OCI-LY3 (cell line): ENCODE results near the gene TBC1D8.

Experiments
- H2AFZ ChIP-seq: fragments of 200-600, 300-600 bp; shearing (Covaris generic); 2 replicates; pipeline ENCODE4 v1.6.0; 2014; ENCODE audit warnings: antibody characterized with exemption, low read depth, low read length
- H3K27ac ChIP-seq: fragments of 200-600, 300-600 bp; sonication (generic); 2 replicates; pipeline ENCODE4 v1.5.1; 2014; ENCODE audit warnings: mild to moderate bottlenecking, low read length, moderate library complexity, mixed read lengths
- H3K27me3 ChIP-seq: fragments of 200-600, 300-600 bp; sonication (generic); 2 replicates; pipeline ENCODE4 v1.6.1; 2014; ENCODE audit warnings: low read depth, low read length, mixed read lengths
- H3K36me3 ChIP-seq: fragments of 200-600, 300-600 bp; sonication (generic); replicated peaks from 2 replicates; pipeline ENCODE3; 2014; ENCODE audit warnings: low read depth, low read length, mixed read lengths
- H3K4me1 ChIP-seq: fragments of 300-600, 200-600 bp; sonication (generic); 2 replicates; pipeline ENCODE4 v1.6.1; 2014; ENCODE audit warnings: low read length, mixed read lengths
- H3K4me2 ChIP-seq: fragments of 200-600, 300-600 bp; sonication (generic); 2 replicates; pipeline ENCODE4 v1.6.1; 2014; ENCODE audit warnings: low read length, mixed read lengths
- H3K4me3 ChIP-seq: fragments of 300-600, 200-600 bp; sonication (generic); 2 replicates; pipeline ENCODE4 v1.5.1; 2014; ENCODE audit warnings: antibody characterized with exemption, mild to moderate bottlenecking, low read length, moderate library complexity
- H3K79me2 ChIP-seq: fragments of 300-600, 200-600 bp; shearing (Covaris generic); 2 replicates; pipeline ENCODE4 v1.6.1; 2014; ENCODE audit warnings: mild to moderate bottlenecking, low read length, mixed read lengths
- H3K9ac ChIP-seq: fragments of 300-600, 200-600 bp; shearing (Covaris generic); 2 replicates; pipeline ENCODE4 v1.6.0; 2014; ENCODE audit warnings: mild to moderate bottlenecking, low read length, moderate library complexity
- H3K9me3 ChIP-seq: fragments of 200-600, 300-600 bp; shearing (Covaris generic); 2 replicates; pipeline ENCODE4 v1.6.1; 2014; ENCODE audit warnings: low read length, mixed read lengths; ENCODE audit not compliant: insufficient read depth
- H4K20me1 ChIP-seq: fragments of 200-600, 300-600 bp; sonication (generic); 2 replicates; pipeline ENCODE4 v1.6.1; 2016; ENCODE audit warnings: low read length, mixed read lengths; ENCODE audit not compliant: insufficient read depth
- EZH2phosphoT487 ChIP-seq: fragments of 200-600 bp; shearing (Covaris generic); IDR thresholded peaks from 2 replicates; pipeline ENCODE4 v1.6.1; 2018; ENCODE audit warnings: antibody characterized with exemption, mixed run types, low read depth
- TF ChIP-seq, protein P1 (sequence below): fragments of 200-600, 300-600 bp; sonication (generic); IDR thresholded peaks from 2 replicates; pipeline ENCODE4 v1.5.1; 2014; ENCODE audit warnings: antibody characterized with exemption, low read length, low read depth

The TBC1D8 gene

DNA sequence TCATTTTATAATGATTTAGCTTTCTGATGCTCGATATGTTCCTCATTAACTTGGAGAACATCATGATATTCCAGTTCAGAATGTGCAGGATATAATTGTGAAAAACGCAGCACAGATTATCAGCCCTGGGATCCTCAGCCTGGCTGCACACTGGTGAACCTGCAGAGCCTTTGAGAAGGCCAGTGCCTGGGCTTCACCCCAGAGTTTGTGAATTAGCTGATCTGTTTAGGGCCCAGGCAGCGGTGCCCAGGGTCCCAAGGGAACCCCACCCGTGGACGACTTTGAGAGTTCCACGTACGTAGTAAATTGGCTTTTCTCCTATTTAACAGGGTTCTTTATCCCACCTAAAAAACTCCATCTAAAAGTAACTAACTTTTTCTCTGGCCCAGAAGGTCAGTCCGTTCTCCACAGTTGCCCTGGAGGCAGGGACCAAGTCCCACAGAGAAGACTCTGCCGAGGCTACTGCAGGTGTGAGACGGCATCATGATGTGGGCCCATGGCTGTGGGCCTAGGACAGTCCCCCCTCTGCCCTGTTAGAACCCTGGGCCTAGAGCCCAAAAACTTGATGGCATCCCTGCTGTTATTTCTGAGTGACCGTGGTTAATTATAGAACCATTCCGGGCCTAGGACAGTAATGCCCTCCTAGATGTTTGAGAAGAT is 188.7 kb downstream of the TBC1D8 start:
- Histone ChIP-seq H3K4me1 (no peaks in the 10 kb centered on the region), H3K9ac (no peak overlapping the region), H2AFZ (no peak overlapping the region), H3K4me2 (no peak overlapping the region), H3K36me3 (no peaks in the 10 kb centered on the region), H3K27ac (no peak overlapping the region), H4K20me1 (no peaks in the 10 kb centered on the region), H3K4me3 (no peak overlapping the region), H3K79me2 (no peaks in the 10 kb centered on the region), H3K27me3 (peaks cover 17% of the 10 kb centered on the region), H3K9me3 (no peaks in the 10 kb centered on the region)
- TF ChIP-seq, protein P1, sequence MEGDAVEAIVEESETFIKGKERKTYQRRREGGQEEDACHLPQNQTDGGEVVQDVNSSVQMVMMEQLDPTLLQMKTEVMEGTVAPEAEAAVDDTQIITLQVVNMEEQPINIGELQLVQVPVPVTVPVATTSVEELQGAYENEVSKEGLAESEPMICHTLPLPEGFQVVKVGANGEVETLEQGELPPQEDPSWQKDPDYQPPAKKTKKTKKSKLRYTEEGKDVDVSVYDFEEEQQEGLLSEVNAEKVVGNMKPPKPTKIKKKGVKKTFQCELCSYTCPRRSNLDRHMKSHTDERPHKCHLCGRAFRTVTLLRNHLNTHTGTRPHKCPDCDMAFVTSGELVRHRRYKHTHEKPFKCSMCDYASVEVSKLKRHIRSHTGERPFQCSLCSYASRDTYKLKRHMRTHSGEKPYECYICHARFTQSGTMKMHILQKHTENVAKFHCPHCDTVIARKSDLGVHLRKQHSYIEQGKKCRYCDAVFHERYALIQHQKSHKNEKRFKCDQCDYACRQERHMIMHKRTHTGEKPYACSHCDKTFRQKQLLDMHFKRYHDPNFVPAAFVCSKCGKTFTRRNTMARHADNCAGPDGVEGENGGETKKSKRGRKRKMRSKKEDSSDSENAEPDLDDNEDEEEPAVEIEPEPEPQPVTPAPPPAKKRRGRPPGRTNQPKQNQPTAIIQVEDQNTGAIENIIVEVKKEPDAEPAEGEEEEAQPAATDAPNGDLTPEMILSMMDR, result no peak
- TF ChIP-seq EZH2phosphoT487, result no peak

DNA sequence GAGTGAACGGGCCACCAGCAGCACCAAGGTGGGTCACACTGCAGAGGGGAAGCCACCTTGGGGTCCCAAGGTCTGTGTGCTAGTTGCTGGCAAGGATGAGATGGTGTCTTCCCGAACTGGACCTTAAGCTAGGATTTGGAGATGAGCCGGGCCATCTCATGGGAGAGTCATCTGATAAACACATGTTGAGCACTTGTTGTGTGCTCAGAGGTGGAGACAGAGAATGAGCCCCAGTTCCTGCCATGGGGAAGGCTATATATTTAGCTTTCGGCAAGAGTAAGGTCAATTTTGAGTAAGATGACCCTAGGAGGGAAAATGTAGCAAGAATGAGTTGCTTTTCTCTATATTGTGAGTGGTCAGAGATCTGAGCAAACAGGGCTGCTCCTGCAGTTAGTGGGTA is 190.5 kb downstream of the TBC1D8 start:
- H3K27ac ChIP-seq, result no peak overlapping the region
- TF ChIP-seq, protein P1, result no peak
- TF ChIP-seq EZH2phosphoT487, result no peak
- H3K27me3 ChIP-seq, result peaks cover 16% of the 10 kb centered on the region

DNA sequence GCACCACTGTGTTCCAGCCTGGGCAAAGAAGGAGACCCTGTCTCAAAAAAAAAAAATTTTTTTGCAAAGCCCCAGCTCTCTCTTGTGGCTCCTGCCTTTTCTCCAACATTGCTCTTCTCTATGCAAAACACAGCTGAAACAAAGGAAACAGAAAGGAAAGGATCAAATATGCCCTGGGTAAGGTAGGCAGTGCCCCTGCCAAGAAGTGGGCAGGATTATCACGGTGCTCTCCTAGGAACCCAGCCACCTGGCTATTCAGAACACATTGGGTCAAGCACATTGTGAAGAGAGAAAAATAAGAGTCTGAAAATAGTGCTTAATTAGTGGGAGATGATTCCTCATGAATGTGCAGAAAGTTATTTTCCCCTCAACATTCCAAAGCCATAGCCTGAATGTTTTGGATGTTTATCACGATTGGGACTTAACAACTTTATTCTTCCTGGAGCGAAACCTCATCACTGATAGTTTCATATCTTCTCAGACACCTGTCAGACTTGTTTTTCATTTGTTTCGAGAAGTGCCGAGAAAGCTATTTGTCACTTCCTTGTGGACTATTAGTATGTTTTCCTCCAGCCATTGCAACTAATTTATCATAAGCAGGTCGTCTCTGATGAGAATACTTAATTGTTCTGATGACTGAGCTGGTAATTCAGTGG is 191.8 kb downstream of the TBC1D8 start:
- H3K4me2 ChIP-seq, result no peak overlapping the region
- TF ChIP-seq, protein P1, result no peak
- no peak for TF ChIP-seq EZH2phosphoT487

More for the DNA sequence above, 190.5 kb downstream of the TBC1D8 start:
- H3K79me2 ChIP-seq, result no peaks in the 10 kb centered on the region
- H2AFZ ChIP-seq, result no peak overlapping the region
- H3K9ac ChIP-seq, result no peak overlapping the region
- H3K4me2 ChIP-seq, result no peak overlapping the region
- H3K36me3 ChIP-seq, result no peaks in the 10 kb centered on the region
- no peak overlapping the region for H3K4me3 ChIP-seq
- no peaks in the 10 kb centered on the region for H3K9me3 ChIP-seq
- H4K20me1 ChIP-seq, result no peaks in the 10 kb centered on the region
- H3K4me1 ChIP-seq, result no peaks in the 10 kb centered on the region

DNA sequence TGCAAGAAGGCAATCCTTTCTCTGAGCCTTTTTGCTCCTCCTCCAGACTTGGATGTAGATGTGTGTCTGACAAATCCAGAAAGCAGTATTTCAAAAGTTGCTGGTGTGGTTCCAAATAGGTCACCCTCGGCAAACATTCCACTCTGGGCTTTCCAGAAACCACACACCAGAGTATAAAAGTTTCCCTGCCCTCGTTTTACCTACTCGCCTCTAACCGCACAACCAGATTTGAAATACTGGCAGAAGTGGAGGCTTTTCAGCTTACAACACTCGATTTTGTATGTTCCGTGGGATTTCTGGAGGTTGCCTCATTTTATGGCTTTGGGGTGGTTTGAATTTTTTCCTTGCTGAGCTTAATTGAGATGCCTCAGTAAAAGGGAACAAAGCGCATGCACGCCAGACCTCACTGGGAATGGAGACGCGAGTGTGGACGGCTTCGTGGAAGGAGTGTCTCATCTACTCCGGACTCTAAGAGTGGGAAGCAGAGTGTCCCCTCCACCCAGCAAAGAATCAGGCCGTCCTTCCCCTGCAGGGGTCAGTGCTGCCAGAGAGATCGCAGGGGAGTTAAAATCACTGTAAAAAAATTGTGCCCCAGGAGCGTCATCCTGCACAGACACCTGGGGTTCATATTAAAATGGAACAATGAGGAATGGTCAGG is 193.1 kb downstream of the TBC1D8 start:
- no peak overlapping the region for H3K9ac ChIP-seq
- H3K79me2 ChIP-seq, result no peaks in the 10 kb centered on the region
- no peaks in the 10 kb centered on the region for H3K9me3 ChIP-seq
- no peak for TF ChIP-seq EZH2phosphoT487
- TF ChIP-seq, protein P1, result no peak
- no peak overlapping the region for H2AFZ ChIP-seq
- H3K4me2 ChIP-seq, result no peak overlapping the region
- H3K36me3 ChIP-seq, result no peaks in the 10 kb centered on the region
- H3K27ac ChIP-seq, result no peak overlapping the region
- H4K20me1 ChIP-seq, result no peaks in the 10 kb centered on the region
- H3K27me3 ChIP-seq, result peaks cover 16% of the 10 kb centered on the region
- no peak overlapping the region for H3K4me3 ChIP-seq
- no peaks in the 10 kb centered on the region for H3K4me1 ChIP-seq

More for the DNA sequence above, 191.8 kb downstream of the TBC1D8 start:
- no peaks in the 10 kb centered on the region for H3K4me1 ChIP-seq
- H4K20me1 ChIP-seq, result no peaks in the 10 kb centered on the region
- no peak overlapping the region for H2AFZ ChIP-seq
- H3K9ac ChIP-seq, result no peak overlapping the region
- peaks cover 16% of the 10 kb centered on the region for H3K27me3 ChIP-seq
- H3K27ac ChIP-seq, result no peak overlapping the region
- no peaks in the 10 kb centered on the region for H3K79me2 ChIP-seq
- H3K36me3 ChIP-seq, result no peaks in the 10 kb centered on the region
- H3K9me3 ChIP-seq, result no peaks in the 10 kb centered on the region
- no peak overlapping the region for H3K4me3 ChIP-seq
